GM18861 (cell line): Measurements from ENCODE around the gene NAA25.

ENCODE experiments used
- ATAC-seq: cut with Tn5 transposase; IDR thresholded peaks from one replicate; pipeline ENCODE4 v1.9.1; 2021; ENCODE audit not compliant: unreplicated experiment

Gene NAA25

GRCh38 chr12:111981987-111982386 is 126.6 kb downstream of the NAA25 start:
- ATAC-seq = no peak

- ATAC-seq = no peak
These were observed 128.0 kb downstream of the NAA25 start for GRCh38 chr12:111980598-111980997.

GRCh38 chr12:111978545-111978944 is 130.0 kb downstream of the NAA25 start:
- ATAC-seq = no peak

- no peak for ATAC-seq
These were observed 131.7 kb downstream of the NAA25 start for GRCh38 chr12:111976860-111977259.
